ENCODE measurements around the gene LRRC34. TPM values are rescaled to one million over a fixed set of nuclear protein-coding genes. Genes with fewer than 3 reads are reported as not detected.
A peak's percentile ranks its signal among the peaks of the same experiment; 100 is the strongest.

The LRRC34 gene
- total and polyA plus RNA-seq, 9 of the 15 experiments (the other 6 are each of a cell fraction or from before 2014, with no cell fraction given) = 0.17 to 0.30 TPM; not detected in 7

DNA sequence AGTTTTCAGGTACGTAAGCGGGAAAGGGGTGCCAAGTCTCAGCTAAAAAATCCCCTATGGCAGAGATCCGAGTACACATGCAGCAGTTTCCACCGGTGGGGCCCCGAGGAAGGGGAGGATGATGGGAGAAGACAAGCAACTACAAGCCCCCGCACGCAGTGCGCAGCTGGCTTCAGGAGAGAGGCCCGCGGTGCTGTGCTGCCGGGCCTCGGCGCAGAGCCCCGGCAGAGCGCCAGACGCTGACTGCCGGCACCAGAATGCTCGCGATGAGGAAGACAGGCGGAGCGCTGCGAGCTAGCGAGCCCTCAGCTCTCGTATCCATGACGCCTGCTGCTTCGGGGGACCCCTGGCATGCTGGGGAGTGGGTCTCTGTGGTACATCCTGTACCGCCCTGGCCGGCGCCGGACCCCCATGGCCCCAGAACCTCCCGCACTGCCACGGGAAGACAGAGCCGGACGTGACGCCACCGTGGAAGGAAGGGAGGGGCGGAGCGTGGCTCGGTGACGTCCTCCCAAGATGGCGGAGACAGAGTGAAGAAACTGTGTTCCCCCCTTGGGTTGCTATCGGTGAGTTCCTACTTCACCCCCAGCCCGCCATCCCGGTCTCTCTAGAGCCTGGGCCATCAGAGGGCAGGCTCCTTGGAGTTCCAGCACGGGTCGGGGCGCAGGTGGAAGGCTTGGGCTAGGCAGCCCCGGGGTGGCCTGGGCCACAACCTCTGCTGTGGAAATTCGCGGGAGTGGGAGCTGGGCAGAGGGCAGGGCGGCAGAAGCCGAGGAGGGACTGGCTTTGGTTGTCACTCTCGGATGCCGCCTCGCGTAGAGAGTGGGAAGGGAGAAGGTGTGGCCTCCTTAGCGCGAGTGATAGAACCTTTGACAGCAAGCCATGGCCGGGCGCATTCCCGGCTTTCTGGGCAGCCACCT is 39.5 kb downstream of the LRRC34 start, which contains the start of gene MYNN (continued):
- TF ChIP-seq, protein P1, sequence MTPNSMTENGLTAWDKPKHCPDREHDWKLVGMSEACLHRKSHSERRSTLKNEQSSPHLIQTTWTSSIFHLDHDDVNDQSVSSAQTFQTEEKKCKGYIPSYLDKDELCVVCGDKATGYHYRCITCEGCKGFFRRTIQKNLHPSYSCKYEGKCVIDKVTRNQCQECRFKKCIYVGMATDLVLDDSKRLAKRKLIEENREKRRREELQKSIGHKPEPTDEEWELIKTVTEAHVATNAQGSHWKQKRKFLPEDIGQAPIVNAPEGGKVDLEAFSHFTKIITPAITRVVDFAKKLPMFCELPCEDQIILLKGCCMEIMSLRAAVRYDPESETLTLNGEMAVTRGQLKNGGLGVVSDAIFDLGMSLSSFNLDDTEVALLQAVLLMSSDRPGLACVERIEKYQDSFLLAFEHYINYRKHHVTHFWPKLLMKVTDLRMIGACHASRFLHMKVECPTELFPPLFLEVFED (CRISPR knock-in tag; conservative IDR thresholded peaks at IDR 0.05) = no peak
- TF ChIP-seq RBBP5 (IDR thresholded peaks at IDR 0.05; ENCODE audit: borderline replicate concordance, insufficient read depth, low read length, poor library complexity, severe bottlenecking) (peak; percentile 96), NEUROD1 (IDR thresholded peaks at IDR 0.05; ENCODE audit: borderline replicate concordance, low read depth, low read length, partially characterized antibody) (peak; percentile 31), ESRRB (CRISPR knock-in tag; IDR thresholded peaks at IDR 0.05; ENCODE audit: borderline replicate concordance) (no peak), SMC3 (conservative IDR thresholded peaks at IDR 0.05; ENCODE audit: insufficient read depth, low read depth, low read length) (0 out of 2 replicates have a peak, but pooled peaks have one; percentile 2), ARNT (IDR thresholded peaks at IDR 0.05) (no peak), CBX5 (IDR thresholded peaks at IDR 0.05; ENCODE audit: borderline replicate concordance, low read depth) (0 out of 2 replicates have a peak, but pooled peaks have one; percentile 6), POLR2A (conservative IDR thresholded peaks at IDR 0.05) (peak; percentile 99), KAT2B (IDR thresholded peaks at IDR 0.05; ENCODE audit: low read depth, low read length) (no peak), ZFP1 (CRISPR knock-in tag; IDR thresholded peaks at IDR 0.05) (0 out of 2 replicates have a peak, but pooled peaks have one; percentile 17)
- TF ChIP-seq, protein P2, sequence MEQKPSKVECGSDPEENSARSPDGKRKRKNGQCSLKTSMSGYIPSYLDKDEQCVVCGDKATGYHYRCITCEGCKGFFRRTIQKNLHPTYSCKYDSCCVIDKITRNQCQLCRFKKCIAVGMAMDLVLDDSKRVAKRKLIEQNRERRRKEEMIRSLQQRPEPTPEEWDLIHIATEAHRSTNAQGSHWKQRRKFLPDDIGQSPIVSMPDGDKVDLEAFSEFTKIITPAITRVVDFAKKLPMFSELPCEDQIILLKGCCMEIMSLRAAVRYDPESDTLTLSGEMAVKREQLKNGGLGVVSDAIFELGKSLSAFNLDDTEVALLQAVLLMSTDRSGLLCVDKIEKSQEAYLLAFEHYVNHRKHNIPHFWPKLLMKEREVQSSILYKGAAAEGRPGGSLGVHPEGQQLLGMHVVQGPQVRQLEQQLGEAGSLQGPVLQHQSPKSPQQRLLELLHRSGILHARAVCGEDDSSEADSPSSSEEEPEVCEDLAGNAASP (IDR thresholded peaks at IDR 0.05) = no peak
- TF ChIP-seq, protein P3, sequence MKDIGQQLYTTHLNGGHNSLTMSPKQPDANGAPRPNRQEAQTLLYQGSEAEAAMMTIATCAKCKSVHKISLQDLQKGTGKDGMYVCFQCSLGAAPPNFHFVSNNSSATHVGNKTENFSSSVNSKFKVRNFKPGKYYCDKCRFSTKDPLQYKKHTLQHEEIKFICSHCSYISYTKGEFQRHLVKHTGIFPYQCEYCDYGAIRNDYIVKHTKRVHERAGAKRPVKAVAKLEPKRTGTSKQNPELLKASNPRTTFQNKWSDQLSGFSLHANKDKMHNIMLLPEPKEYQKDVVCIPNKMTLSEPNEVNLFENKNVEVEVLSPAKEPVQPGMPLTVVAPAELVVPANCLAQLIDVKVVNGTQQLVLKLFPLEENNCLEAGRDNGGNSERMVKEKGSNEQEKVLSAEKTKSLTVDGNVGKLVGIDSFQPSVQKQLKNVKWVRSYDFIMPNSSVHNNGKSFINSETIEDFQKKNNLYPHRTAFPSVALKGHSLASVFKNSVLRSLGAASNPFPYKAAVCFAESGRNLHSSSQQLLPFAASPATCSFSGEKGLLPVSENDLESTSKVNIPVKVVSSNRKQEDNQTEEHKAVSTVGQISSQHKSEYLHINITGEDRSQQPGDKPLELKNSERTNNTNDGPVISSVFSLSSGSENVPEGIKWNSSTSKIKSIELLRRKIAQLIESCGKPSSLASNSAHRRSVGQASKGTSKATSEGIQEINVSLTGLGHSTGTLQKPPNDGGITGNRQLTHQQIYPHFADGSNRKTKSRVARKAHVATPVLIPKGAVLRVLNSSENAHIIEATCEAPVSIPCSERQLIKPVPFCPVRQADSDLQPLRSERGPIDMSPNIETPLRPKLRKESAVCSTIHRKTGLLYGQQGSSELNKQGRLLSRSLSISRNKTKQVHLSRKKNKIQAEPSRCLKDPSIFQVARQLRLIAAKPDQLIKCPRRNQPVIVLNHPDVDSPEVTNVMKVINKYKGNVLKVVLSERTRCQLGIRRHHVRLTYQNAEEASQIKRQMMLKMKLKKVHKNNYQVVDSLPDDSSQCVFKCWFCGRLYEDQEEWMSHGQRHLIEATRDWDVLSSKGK (CRISPR knock-in tag; IDR thresholded peaks at IDR 0.05) = no peak
- TF ChIP-seq, protein P4, sequence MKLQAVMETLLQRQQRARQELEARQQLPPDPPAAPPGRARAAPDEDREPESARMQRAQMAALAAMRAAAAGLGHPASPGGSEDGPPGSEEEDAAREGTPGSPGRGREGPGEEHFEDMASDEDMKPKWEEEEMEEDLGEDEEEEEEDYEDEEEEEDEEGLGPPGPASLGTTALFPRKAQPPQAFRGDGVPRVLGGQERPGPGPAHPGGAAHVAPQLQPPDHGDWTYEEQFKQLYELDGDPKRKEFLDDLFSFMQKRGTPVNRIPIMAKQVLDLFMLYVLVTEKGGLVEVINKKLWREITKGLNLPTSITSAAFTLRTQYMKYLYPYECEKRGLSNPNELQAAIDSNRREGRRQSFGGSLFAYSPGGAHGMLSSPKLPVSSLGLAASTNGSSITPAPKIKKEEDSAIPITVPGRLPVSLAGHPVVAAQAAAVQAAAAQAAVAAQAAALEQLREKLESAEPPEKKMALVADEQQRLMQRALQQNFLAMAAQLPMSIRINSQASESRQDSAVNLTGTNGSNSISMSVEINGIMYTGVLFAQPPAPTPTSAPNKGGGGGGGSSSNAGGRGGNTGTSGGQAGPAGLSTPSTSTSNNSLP (IDR thresholded peaks at IDR 0.05; ENCODE audit: borderline replicate concordance, low read depth, low read length) = no peak
- TF ChIP-seq, protein P5, sequence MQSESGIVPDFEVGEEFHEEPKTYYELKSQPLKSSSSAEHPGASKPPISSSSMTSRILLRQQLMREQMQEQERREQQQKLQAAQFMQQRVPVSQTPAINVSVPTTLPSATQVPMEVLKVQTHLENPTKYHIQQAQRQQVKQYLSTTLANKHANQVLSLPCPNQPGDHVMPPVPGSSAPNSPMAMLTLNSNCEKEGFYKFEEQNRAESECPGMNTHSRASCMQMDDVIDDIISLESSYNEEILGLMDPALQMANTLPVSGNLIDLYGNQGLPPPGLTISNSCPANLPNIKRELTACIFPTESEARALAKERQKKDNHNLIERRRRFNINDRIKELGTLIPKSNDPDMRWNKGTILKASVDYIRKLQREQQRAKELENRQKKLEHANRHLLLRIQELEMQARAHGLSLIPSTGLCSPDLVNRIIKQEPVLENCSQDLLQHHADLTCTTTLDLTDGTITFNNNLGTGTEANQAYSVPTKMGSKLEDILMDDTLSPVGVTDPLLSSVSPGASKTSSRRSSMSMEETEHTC (IDR thresholded peaks at IDR 0.05) = no peak
- TF ChIP-seq, protein P6, sequence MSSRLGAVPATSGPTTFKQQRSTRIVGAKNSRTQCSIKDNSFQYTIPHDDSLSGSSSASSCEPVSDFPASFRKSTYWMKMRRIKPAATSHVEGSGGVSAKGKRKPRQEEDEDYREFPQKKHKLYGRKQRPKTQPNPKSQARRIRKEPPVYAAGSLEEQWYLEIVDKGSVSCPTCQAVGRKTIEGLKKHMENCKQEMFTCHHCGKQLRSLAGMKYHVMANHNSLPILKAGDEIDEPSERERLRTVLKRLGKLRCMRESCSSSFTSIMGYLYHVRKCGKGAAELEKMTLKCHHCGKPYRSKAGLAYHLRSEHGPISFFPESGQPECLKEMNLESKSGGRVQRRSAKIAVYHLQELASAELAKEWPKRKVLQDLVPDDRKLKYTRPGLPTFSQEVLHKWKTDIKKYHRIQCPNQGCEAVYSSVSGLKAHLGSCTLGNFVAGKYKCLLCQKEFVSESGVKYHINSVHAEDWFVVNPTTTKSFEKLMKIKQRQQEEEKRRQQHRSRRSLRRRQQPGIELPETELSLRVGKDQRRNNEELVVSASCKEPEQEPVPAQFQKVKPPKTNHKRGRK (tag; IDR thresholded peaks at IDR 0.05) = no peak
